ENCODE measurements around the gene CALCA. TPM values are rescaled to one million over a fixed set of nuclear protein-coding genes. Genes with fewer than 3 reads are reported as not detected.

The CALCA gene
- total RNA-seq, 2 experiments from 2014 or later, result not detected

DNA sequence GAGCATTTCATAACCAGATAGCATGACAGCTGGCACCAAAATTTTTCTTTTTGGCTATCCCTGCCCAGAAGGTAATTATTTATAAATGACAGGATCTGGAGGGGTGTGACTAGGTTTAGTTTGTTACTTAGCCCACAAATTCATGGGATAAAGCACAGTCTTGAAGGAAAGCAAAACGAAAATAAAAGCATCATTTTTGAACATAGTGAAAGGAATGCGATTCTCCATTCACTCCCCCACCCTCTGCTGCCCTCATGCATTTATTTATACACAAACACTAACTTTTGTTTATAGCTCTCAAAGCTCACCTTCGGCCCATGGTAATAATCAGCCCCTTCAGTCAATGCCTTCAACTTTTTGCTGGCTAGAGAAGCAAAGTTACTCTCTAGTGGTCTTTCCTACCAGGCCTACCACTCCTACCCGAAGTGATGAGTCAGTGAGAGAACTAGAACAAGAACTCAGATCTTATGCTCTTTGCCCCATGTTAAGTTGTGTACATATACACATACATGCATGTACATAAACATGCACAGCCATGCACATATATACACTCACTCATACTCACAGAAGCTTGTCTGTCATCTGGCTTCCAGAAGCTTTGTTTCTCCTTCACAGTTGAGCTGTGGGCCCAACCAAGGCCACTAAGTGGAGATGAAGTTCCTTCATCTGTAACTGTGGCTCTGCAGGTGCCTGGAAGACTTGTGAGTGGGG lies 22.6 kb downstream of the CALCA start:
- Mint-ChIP-seq H3K36me3 (ENCODE audit: low read depth) (no peaks in the 10 kb centered on the region), H3K9me3 (no peaks in the 10 kb centered on the region), H3K4me1 (ENCODE audit: low read depth) (no peaks in the 10 kb centered on the region), H3K27ac (no peak overlapping the region), H3K27me3 (no peaks in the 10 kb centered on the region), H3K4me3 (no peak overlapping the region)
- Histone ChIP-seq H3K27me3 (ENCODE audit: control insufficient read depth in 1 of 2, insufficient read depth in 2 of 2, low read length in 2 of 2) (no peaks in the 10 kb centered on the region), H3K4me3 (ENCODE audit: low read length) (no peak overlapping the region), H3K27ac (ENCODE audit: low read depth in 1 of 2, low read length in 2 of 2) (no peak overlapping the region), H3K36me3 (ENCODE audit: insufficient read depth, low read length) (no peaks in the 10 kb centered on the region), H3K4me1 (ENCODE audit: insufficient read depth, low read length) (no peaks in the 10 kb centered on the region), H3K9me3 (ENCODE audit: control insufficient read depth in 1 of 2, insufficient read depth in 1 of 2, low read length in 2 of 2) (no peaks in the 10 kb centered on the region)
- no peak for DNase-seq
- no peak for ATAC-seq (ENCODE audit: poor library complexity)
- ChIA-PET CTCF (no interaction called here), POLR2A (no interaction called here)
- intact Hi-C loops (cut with DNase I, micrococcal nuclease), result no loop called here
- TF ChIP-seq, protein P1, sequence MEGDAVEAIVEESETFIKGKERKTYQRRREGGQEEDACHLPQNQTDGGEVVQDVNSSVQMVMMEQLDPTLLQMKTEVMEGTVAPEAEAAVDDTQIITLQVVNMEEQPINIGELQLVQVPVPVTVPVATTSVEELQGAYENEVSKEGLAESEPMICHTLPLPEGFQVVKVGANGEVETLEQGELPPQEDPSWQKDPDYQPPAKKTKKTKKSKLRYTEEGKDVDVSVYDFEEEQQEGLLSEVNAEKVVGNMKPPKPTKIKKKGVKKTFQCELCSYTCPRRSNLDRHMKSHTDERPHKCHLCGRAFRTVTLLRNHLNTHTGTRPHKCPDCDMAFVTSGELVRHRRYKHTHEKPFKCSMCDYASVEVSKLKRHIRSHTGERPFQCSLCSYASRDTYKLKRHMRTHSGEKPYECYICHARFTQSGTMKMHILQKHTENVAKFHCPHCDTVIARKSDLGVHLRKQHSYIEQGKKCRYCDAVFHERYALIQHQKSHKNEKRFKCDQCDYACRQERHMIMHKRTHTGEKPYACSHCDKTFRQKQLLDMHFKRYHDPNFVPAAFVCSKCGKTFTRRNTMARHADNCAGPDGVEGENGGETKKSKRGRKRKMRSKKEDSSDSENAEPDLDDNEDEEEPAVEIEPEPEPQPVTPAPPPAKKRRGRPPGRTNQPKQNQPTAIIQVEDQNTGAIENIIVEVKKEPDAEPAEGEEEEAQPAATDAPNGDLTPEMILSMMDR (IDR thresholded peaks at IDR 0.05), result no peak

DNA sequence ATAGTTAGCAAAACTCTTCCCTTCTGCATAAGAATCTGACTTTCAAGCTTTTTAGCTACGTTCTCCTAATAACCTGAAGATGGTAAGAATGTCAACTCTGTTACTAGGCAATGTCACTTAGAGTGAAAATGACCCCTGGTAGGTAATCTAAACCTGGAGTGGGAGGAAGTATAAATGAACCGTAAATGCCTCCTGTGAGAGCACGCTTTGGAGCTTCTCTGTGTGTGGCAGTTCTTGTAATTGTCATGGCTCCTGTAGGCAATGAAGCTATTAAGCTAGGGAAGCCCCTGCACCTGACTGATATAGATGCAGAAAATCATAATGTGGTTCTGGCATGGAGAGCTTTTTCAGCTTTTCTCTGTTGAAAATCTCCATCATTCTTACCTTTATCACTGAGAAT lies 29.4 kb downstream of the CALCA start:
- H3K4me3 ChIP-seq (ENCODE audit: low read length), result no peak overlapping the region
- TF ChIP-seq, protein P1 (IDR thresholded peaks at IDR 0.05), result no peak
- peaks cover 0 to 7% of the 10 kb centered on the region in 2 experiments for H3K9me3 ChIP-seq (ENCODE audit: control insufficient read depth in 1 of 2, insufficient read depth in 1 of 2, low read length in 2 of 2)
- DNase-seq (no peak), ATAC-seq (ENCODE audit: poor library complexity) (no peak)
- H3K4me1 ChIP-seq (ENCODE audit: insufficient read depth, low read length), result no peaks in the 10 kb centered on the region
- no peak overlapping the region for H3K4me3 Mint-ChIP-seq
- ChIA-PET POLR2A (no interaction called here), CTCF (no interaction called here)
- no peaks in the 10 kb centered on the region for H3K27me3 Mint-ChIP-seq
- intact Hi-C loops (cut with DNase I, micrococcal nuclease), result no loop called here
- H3K36me3 Mint-ChIP-seq (ENCODE audit: low read depth), result peaks cover 10% of the 10 kb centered on the region
- H3K27ac Mint-ChIP-seq, result no peak overlapping the region
- H3K36me3 ChIP-seq (ENCODE audit: insufficient read depth, low read length), result no peaks in the 10 kb centered on the region
- no peak overlapping the region for H3K27ac ChIP-seq (ENCODE audit: low read depth in 1 of 2, low read length in 2 of 2)
- no peaks in the 10 kb centered on the region for H3K27me3 ChIP-seq (ENCODE audit: control insufficient read depth in 1 of 2, insufficient read depth in 2 of 2, low read length in 2 of 2)
- H3K4me1 Mint-ChIP-seq (ENCODE audit: low read depth), result no peaks in the 10 kb centered on the region
- H3K9me3 Mint-ChIP-seq, result no peaks in the 10 kb centered on the region

DNA sequence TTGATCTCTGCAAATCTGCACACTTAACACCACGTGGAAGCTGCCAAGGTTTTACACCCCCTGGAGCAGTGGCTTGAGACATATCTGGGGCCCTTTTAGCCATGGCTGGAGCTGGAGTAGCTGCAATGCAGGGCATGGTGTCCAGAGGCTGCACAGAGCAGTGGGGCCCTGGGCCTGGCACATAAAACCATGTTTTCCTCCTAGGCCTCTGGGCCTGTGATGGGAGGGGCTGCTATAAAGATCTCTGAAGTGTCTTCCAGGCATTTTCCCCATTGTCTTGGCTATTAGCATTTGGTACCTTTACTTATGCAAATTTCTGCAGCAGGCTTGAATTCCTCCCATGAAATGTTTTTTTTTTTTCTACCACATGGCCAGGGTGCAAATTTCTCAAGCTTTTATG lies 33.2 kb downstream of the CALCA start:
- TF ChIP-seq, protein P1 (IDR thresholded peaks at IDR 0.05), result no peak
- Mint-ChIP-seq H3K36me3 (ENCODE audit: low read depth) (peaks cover 18% of the 10 kb centered on the region), H3K4me3 (no peak overlapping the region), H3K27ac (no peak overlapping the region), H3K9me3 (no peaks in the 10 kb centered on the region), H3K27me3 (no peaks in the 10 kb centered on the region), H3K4me1 (ENCODE audit: low read depth) (no peaks in the 10 kb centered on the region)
- ChIA-PET CTCF (no interaction called here), POLR2A (no interaction called here)
- H3K27ac ChIP-seq (ENCODE audit: low read depth in 1 of 2, low read length in 2 of 2), result no peak overlapping the region
- H3K27me3 ChIP-seq (ENCODE audit: control insufficient read depth in 1 of 2, insufficient read depth in 2 of 2, low read length in 2 of 2), result no peaks in the 10 kb centered on the region
- no peaks in the 10 kb centered on the region for H3K36me3 ChIP-seq (ENCODE audit: insufficient read depth, low read length)
- DNase-seq, result no peak
- H3K9me3 ChIP-seq (ENCODE audit: control insufficient read depth in 1 of 2, insufficient read depth in 1 of 2, low read length in 2 of 2), result peaks cover 0 to 7% of the 10 kb centered on the region in 2 experiments
- intact Hi-C loops (cut with DNase I, micrococcal nuclease), result no loop called here
- no peak for ATAC-seq (ENCODE audit: poor library complexity)
- no peak overlapping the region for H3K4me3 ChIP-seq (ENCODE audit: low read length)
- H3K4me1 ChIP-seq (ENCODE audit: insufficient read depth, low read length), result no peaks in the 10 kb centered on the region

All from CD4-positive, alpha-beta T cell (primary cell).